ENCODE results near the gene ZC4H2.

- no peak for TF ChIP-seq BHLHE40 (IDR thresholded peaks at IDR 0.05; ENCODE audit: borderline replicate concordance)
- TF ChIP-seq FOXA1 (IDR thresholded peaks at IDR 0.05), result no peak
- TF ChIP-seq SP1 (IDR thresholded peaks at IDR 0.05), result no peak
- TF ChIP-seq FOXK2 (IDR thresholded peaks at IDR 0.05), result no peak
- TF ChIP-seq SUZ12 (IDR thresholded peaks at IDR 0.05), result no peak
- no peak for TF ChIP-seq HDGF (IDR thresholded peaks at IDR 0.05; ENCODE audit: borderline replicate concordance)
Measured at GRCh38 chrX:64885850-64886249, 90.4 kb downstream of the ZC4H2 start.
